MM.1S (cell line): ENCODE measurements around the gene CASP5.

ENCODE experiments used
- DNase-seq: peaks from one replicate; pipeline ENCODE4 v3.0.0-alpha.2; 2015
- H2AFZ ChIP-seq: fragments of 300-600 bp; sonication (generic); 2 replicates; pipeline ENCODE4 v1.6.0; 2016; ENCODE audit warnings: antibody characterized with exemption, low read length
- H3F3A ChIP-seq: fragments of 300-600 bp; sonication (generic); 2 replicates; pipeline ENCODE4 v1.6.1; 2016; ENCODE audit warnings: mild to moderate bottlenecking, antibody characterized with exemption, low read length, moderate library complexity, mixed read lengths; ENCODE audit not compliant: insufficient read depth
- H3K27ac ChIP-seq: fragments of 300-600 bp; sonication (generic); 2 replicates; pipeline ENCODE4 v1.5.1; 2016; ENCODE audit warnings: mild to moderate bottlenecking, low read length
- H3K27me3 ChIP-seq: fragments of 300-600 bp; sonication (generic); replicated peaks from 2 replicates; pipeline ENCODE4 v1.6.0; 2016; ENCODE audit warnings: low read length; ENCODE audit not compliant: insufficient read depth
- H3K36me3 ChIP-seq: fragments of 300-600 bp; sonication (generic); replicated peaks from 2 replicates; pipeline ENCODE4 v1.6.1; 2016; ENCODE audit warnings: mild to moderate bottlenecking, low read length, mixed read lengths; ENCODE audit not compliant: insufficient read depth
- H3K4me1 ChIP-seq: fragments of 300-600 bp; sonication (generic); 2 replicates; pipeline ENCODE4 v1.6.1; 2016; ENCODE audit warnings: low read length, mixed read lengths
- H3K4me2 ChIP-seq: fragments of 300-600 bp; sonication (generic); 2 replicates; pipeline ENCODE4 v1.6.0; 2016; ENCODE audit warnings: low read depth, low read length
- H3K4me3 ChIP-seq: fragments of 300-600 bp; sonication (generic); 2 replicates; pipeline ENCODE4 v1.5.1; 2016; ENCODE audit warnings: low read length, mixed read lengths
- H3K79me2 ChIP-seq: fragments of 300-600 bp; sonication (generic); 2 replicates; pipeline ENCODE4 v1.6.1; 2016; ENCODE audit warnings: mixed run types, low read length, mixed read lengths
- H3K9ac ChIP-seq: fragments of 300-600 bp; sonication (generic); 2 replicates; pipeline ENCODE4 v1.6.1; 2016; ENCODE audit warnings: low read length, mixed read lengths
- H3K9me2 ChIP-seq: fragments of 300-600 bp; sonication (generic); replicated peaks from 2 replicates; pipeline ENCODE4 v1.6.1; 2016; ENCODE audit warnings: mild to moderate bottlenecking, low read length, mixed read lengths; ENCODE audit not compliant: insufficient read depth
- H3K9me3 ChIP-seq: fragments of 300-600 bp; sonication (generic); replicated peaks from 2 replicates; pipeline ENCODE4 v1.6.1; 2016; ENCODE audit warnings: mild to moderate bottlenecking, low read length, mixed read lengths; ENCODE audit not compliant: insufficient read depth
- H4K20me1 ChIP-seq: fragments of 300-600 bp; sonication (generic); 2 replicates; pipeline ENCODE4 v1.6.1; 2016; ENCODE audit warnings: mild to moderate bottlenecking, low read length, moderate library complexity, mixed read lengths; ENCODE audit not compliant: insufficient read depth
- EZH2 ChIP-seq: fragments of 300-600 bp; sonication (generic); optimal IDR thresholded peaks from 2 replicates; pipeline ENCODE3; 2017; ENCODE audit warnings: low read depth, mild to moderate bottlenecking, antibody characterized with exemption, low read length, mixed read lengths
- EZH2phosphoT487 ChIP-seq: fragments of 300-600 bp; sonication (generic); IDR thresholded peaks from 2 replicates; pipeline ENCODE4 v1.6.1; 2018; ENCODE audit warnings: antibody characterized with exemption, low read length
- TF ChIP-seq, protein P1 (sequence below): fragments of 300-600 bp; sonication (generic); IDR thresholded peaks from 2 replicates; pipeline ENCODE4 v1.5.1; 2016; ENCODE audit warnings: antibody characterized with exemption, low read length, mixed read lengths

Gene CASP5

DNA sequence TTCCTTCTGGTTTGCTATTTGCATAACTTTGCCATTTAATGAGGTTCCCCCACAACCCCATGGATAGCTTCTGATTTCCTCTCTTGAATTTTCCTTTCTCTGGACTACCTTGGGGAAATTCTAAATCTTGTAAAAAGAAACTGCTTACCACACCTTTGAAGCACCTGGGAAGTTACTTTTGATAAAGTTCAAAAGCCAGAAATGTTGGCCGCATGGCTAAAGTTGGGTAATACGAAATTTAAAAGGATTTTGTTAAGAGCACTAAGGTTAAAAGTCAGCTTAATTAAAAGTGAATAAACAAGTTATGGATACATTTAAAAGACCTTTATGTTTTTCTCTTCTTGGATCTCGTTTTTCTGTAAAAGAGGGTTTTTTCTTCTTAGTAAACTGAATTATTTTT, 60.1 kb downstream of the CASP5 start:
- H3K4me3 ChIP-seq = no peak overlapping the region
- H3K9me2 ChIP-seq = no peaks in the 10 kb centered on the region
- no peak for TF ChIP-seq EZH2phosphoT487
- no peak for TF ChIP-seq EZH2
- TF ChIP-seq, protein P1, sequence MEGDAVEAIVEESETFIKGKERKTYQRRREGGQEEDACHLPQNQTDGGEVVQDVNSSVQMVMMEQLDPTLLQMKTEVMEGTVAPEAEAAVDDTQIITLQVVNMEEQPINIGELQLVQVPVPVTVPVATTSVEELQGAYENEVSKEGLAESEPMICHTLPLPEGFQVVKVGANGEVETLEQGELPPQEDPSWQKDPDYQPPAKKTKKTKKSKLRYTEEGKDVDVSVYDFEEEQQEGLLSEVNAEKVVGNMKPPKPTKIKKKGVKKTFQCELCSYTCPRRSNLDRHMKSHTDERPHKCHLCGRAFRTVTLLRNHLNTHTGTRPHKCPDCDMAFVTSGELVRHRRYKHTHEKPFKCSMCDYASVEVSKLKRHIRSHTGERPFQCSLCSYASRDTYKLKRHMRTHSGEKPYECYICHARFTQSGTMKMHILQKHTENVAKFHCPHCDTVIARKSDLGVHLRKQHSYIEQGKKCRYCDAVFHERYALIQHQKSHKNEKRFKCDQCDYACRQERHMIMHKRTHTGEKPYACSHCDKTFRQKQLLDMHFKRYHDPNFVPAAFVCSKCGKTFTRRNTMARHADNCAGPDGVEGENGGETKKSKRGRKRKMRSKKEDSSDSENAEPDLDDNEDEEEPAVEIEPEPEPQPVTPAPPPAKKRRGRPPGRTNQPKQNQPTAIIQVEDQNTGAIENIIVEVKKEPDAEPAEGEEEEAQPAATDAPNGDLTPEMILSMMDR = no peak
- no peak overlapping the region for H3K9ac ChIP-seq
- DNase-seq = no peak
- peaks cover 66% of the 10 kb centered on the region for H3K79me2 ChIP-seq
- H3F3A ChIP-seq = 0 out of 2 replicates have a peak, but pooled peaks cover 4% of the 10 kb centered on the region
- no peaks in the 10 kb centered on the region for H3K36me3 ChIP-seq
- no peak overlapping the region for H3K27ac ChIP-seq
- H3K9me3 ChIP-seq = no peaks in the 10 kb centered on the region
- H3K27me3 ChIP-seq = no peaks in the 10 kb centered on the region
- no peaks in the 10 kb centered on the region for H4K20me1 ChIP-seq
- no peak overlapping the region for H2AFZ ChIP-seq
- no peak overlapping the region for H3K4me2 ChIP-seq
- H3K4me1 ChIP-seq = peaks cover 16% of the 10 kb centered on the region

DNA sequence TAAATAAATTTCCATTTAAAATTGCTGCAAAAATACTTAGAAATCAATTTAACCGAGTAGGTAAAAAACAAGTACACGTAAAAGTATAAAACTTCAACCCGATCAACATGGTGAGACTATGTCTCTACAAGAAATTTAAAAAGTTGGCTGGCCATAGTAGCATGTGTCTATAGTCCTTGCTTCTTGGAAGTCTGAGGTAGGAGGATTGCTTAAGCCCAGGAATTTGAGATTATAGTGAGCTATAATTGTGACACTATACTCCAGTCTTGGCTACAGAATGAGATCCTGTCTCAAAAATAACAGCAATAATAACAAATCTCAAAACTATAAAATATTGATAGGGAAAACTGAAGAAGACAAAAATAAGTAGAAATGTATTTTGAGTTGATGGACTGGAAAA, 65.7 kb downstream of the CASP5 start:
- Histone ChIP-seq H4K20me1 (no peaks in the 10 kb centered on the region), H3F3A (0 out of 2 replicates have a peak, but pooled peaks cover 4% of the 10 kb centered on the region), H3K79me2 (peaks cover 44% of the 10 kb centered on the region), H3K9ac (no peak overlapping the region), H3K36me3 (0 out of 2 replicates have a peak, but pooled peaks cover 3% of the 10 kb centered on the region), H3K9me3 (no peaks in the 10 kb centered on the region), H3K9me2 (no peaks in the 10 kb centered on the region), H3K4me3 (no peak overlapping the region), H3K27me3 (no peaks in the 10 kb centered on the region), H3K4me1 (peaks cover 22% of the 10 kb centered on the region), H3K4me2 (peak overlapping the region; percentile 44; the same call in 1 of the 2 replicates), H2AFZ (no peak overlapping the region), H3K27ac (no peak overlapping the region)
- TF ChIP-seq, protein P1 = no peak
- TF ChIP-seq EZH2phosphoT487 (no peak), EZH2 (no peak)
- no peak for DNase-seq

DNA sequence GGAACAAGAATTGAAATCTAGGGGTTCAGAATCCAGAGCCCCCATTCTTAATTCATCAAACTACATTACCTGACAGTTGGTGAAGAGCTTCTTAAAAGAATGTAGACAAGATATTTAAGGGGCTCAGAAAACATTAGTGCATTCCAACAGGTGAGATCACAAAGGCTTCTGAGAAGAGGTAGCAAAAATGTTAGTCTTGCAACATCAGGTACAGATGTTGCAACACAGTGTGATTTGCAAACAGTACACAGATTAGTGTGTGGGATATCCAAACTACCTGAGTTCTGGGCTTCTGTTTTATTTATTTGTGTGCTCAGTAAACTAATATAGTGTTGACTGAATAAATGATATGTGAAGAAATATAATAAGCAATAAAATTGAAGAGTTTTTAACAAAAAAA, 66.4 kb downstream of the CASP5 start:
- Histone ChIP-seq H3K4me3 (no peak overlapping the region), H3K9me2 (no peaks in the 10 kb centered on the region), H3F3A (0 out of 2 replicates have a peak, but pooled peaks cover 4% of the 10 kb centered on the region), H3K4me2 (no peak overlapping the region), H3K4me1 (peaks cover 22% of the 10 kb centered on the region), H3K79me2 (peaks cover 36% of the 10 kb centered on the region), H3K9ac (no peak overlapping the region), H4K20me1 (no peaks in the 10 kb centered on the region), H3K27me3 (no peaks in the 10 kb centered on the region), H3K9me3 (no peaks in the 10 kb centered on the region), H3K27ac (no peak overlapping the region), H3K36me3 (peaks cover 3% of the 10 kb centered on the region; the same call in 1 of the 2 replicates), H2AFZ (no peak overlapping the region)
- TF ChIP-seq EZH2 (no peak), EZH2phosphoT487 (no peak)
- TF ChIP-seq, protein P1 = no peak
- no peak for DNase-seq
